ENCODE data around the gene ZCCHC2.

Gene ZCCHC2

GRCh38 chr18:62601871-62602270 is 79.0 kb downstream of the ZCCHC2 start:
- DNase-seq (ENCODE audit: low read depth): no peak
- H3K4me3 ChIP-seq (ENCODE audit: control insufficient read depth, low read depth, low read length): no peak overlapping the region
- TF ChIP-seq, protein P1, sequence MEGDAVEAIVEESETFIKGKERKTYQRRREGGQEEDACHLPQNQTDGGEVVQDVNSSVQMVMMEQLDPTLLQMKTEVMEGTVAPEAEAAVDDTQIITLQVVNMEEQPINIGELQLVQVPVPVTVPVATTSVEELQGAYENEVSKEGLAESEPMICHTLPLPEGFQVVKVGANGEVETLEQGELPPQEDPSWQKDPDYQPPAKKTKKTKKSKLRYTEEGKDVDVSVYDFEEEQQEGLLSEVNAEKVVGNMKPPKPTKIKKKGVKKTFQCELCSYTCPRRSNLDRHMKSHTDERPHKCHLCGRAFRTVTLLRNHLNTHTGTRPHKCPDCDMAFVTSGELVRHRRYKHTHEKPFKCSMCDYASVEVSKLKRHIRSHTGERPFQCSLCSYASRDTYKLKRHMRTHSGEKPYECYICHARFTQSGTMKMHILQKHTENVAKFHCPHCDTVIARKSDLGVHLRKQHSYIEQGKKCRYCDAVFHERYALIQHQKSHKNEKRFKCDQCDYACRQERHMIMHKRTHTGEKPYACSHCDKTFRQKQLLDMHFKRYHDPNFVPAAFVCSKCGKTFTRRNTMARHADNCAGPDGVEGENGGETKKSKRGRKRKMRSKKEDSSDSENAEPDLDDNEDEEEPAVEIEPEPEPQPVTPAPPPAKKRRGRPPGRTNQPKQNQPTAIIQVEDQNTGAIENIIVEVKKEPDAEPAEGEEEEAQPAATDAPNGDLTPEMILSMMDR (conservative IDR thresholded peaks at IDR 0.05; ENCODE audit: control insufficient read depth, insufficient read depth, low read depth, low read length): no peak

DNA sequence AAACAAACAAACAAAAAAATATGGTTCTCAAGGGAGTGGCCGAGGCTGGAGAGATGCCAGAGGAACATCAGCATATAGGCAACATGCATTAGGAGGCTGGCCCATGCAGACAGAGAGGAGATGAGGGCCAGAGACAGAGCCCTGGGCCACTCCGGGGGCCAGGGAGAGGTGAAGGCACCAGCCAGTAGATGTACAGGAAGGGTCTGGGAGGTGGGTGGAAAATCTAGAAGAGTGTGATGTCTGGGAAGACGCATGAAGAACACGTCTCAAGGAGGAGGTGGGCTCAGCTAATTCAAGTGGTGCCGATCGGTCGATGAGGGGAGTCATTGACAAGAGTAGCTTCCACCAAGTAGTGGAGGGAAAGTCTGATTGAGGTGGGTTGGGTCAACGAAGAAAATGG is 79.9 kb downstream of the ZCCHC2 start:
- no peak overlapping the region for H3K4me3 ChIP-seq (ENCODE audit: control insufficient read depth, low read depth, low read length)
- no peak for DNase-seq (ENCODE audit: low read depth)
- TF ChIP-seq, protein P1 (conservative IDR thresholded peaks at IDR 0.05; ENCODE audit: control insufficient read depth, insufficient read depth, low read depth, low read length): no peak

DNA sequence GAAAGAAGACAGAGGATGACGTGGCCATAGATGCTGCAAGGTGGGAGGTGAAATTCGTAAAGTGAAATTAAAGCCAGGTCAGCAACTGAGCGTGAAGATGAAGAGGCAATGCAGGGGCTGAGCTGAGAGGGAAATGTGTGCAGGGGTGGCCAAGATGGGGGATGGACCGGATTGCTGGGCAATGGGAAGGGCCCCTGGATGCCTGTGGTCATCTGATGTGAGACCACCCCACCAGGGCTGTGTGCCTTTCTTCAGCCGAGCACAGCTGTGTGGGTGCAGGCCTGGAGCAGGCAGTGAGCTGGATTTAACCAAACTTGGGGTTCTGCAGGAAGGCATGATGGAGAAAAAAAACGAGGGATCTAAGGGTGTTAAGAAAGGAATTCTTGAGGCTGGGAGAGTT is 80.4 kb downstream of the ZCCHC2 start:
- no peak overlapping the region for H3K4me3 ChIP-seq (ENCODE audit: control insufficient read depth, low read depth, low read length)
- DNase-seq (ENCODE audit: low read depth): no peak
- TF ChIP-seq, protein P1 (conservative IDR thresholded peaks at IDR 0.05; ENCODE audit: control insufficient read depth, insufficient read depth, low read depth, low read length): no peak

DNA sequence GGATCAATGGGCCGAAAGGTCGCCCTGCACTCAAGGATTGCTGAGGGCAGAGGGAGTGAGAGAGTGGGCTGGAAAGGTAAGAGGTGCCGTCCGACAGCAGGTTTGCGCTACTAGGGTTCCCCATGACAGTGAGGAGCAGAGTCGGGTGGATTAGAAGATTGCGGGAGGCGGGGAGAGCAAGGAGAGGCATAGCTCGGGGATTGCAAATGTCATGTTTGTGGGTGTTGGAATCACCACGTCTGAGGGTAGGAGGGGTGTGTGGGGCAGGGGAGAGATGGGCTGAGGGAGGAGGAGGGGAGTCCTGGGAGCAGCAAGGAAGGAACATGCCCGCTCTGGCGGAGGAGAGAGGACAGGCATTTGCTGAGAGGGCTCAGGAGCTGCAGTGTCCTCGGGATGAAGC is 81.2 kb downstream of the ZCCHC2 start:
- no peak for DNase-seq (ENCODE audit: low read depth)
- TF ChIP-seq, protein P1 (conservative IDR thresholded peaks at IDR 0.05; ENCODE audit: control insufficient read depth, insufficient read depth, low read depth, low read length): no peak
- no peak overlapping the region for H3K4me3 ChIP-seq (ENCODE audit: control insufficient read depth, low read depth, low read length)

DNA sequence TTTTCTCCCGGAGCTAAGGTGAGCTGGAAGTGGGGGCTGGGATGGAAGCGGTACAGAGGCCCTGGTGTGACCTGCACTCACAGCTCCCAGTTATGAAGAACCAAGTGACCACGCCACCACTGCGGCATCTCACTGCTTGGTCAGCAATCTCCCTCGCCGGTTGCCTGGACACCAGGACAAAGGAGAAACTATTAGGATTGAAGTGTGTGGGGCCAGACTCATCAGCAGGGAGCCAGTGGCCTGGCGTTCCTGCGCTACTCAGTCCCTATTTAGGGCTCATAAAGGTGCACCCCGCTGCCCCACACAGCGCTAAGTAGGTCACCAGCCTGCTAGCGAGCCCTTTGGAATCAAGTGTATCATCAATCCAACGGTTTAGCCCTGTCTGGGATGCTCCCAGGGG is 82.9 kb downstream of the ZCCHC2 start:
- DNase-seq (ENCODE audit: low read depth): no peak
- TF ChIP-seq, protein P1 (conservative IDR thresholded peaks at IDR 0.05; ENCODE audit: control insufficient read depth, insufficient read depth, low read depth, low read length): no peak
- H3K4me3 ChIP-seq (ENCODE audit: control insufficient read depth, low read depth, low read length): no peak overlapping the region

DNA sequence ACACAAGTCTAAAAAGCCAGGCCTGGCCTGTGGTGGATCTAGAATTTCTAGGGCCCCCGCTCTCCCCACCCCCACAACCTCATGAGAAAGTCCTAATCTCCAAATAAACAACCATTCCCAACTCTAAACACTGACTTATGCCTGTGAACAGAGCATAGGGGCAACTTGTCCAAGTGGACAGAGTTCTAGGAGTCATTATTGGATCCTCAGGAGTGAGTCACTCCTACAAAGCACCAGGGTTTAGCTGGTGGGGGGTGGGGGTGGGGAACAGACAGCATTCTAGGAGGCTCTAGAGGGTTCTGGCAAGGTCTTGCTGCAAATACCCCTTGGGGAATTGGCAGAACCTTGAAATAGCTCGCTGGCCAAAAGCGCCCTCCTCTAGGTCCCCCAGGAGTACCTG is 83.3 kb downstream of the ZCCHC2 start:
- peak; percentile 21 for DNase-seq (ENCODE audit: low read depth)
- no peak overlapping the region for H3K4me3 ChIP-seq (ENCODE audit: control insufficient read depth, low read depth, low read length)
- TF ChIP-seq, protein P1 (conservative IDR thresholded peaks at IDR 0.05; ENCODE audit: control insufficient read depth, insufficient read depth, low read depth, low read length): no peak

- DNase-seq (ENCODE audit: low read depth): no peak
- H3K4me3 ChIP-seq (ENCODE audit: control insufficient read depth, low read depth, low read length): no peak overlapping the region
- TF ChIP-seq, protein P1 (conservative IDR thresholded peaks at IDR 0.05; ENCODE audit: control insufficient read depth, insufficient read depth, low read depth, low read length): no peak
Observed at GRCh38 chr18:62607302-62607701, 84.5 kb downstream of the ZCCHC2 start.
